Stimulated activated naive CD4-positive, alpha-beta T cell (primary cell): ENCODE measurements around the gene DNAJC2.
"Not testable (repeated sequence)": the region's sequence is repeated elsewhere in the genome, so short reads cannot be mapped to it uniquely, and the experiment has no call there.

Experiments used
- DNase-seq, 6 experiments: peaks; one replicate each; lab custom pipeline; 2025; lab: John Stamatoyannopoulos, UW

Gene DNAJC2

DNA sequence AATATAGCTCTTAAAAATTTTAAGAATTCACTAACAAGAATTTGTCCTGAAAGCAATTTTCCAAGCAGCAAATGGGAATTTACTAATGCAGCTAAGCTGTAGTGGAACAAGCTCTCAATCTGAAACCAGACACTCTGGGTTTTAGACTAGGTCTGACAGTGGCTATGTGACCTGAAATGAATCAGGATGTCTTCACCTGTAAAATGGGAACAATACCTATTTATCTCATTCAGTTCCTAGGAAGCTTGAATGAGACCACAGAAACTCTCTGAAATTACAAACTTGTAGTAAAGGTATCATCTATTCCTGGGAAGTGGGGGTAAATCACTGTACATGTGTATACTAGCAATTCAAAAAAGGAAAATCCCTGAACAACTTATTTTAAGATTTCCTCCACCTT is 1.2 kb downstream of the DNAJC2 start:
- no peak for DNase-seq

- peak in 1 of 6 experiments; percentile 2 for DNase-seq
These were observed 3.1 kb downstream of the DNAJC2 start for GRCh38 chr7:103341466-103341865.

- DNase-seq, result no peak
These were observed 5.7 kb downstream of the DNAJC2 start for GRCh38 chr7:103338864-103339263.

DNA sequence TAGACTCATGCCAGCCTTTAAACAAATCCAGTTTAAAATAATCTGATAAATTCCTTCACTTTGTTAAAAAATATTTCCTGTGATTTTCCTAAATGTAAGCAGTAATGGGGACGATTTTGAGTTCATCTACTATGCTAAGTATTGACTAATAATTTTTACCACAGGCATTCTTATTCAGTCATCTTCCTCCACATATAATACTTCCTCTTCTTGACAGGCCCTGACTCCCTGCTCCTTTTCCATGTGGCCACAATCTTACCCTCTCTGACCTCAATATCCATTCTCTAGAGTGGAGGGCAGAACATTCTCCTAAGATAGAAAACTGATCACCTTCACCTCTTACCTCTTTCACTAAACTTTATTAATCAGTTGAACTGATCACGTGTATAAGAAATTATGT is 7.8 kb downstream of the DNAJC2 start:
- no peak for DNase-seq

DNA sequence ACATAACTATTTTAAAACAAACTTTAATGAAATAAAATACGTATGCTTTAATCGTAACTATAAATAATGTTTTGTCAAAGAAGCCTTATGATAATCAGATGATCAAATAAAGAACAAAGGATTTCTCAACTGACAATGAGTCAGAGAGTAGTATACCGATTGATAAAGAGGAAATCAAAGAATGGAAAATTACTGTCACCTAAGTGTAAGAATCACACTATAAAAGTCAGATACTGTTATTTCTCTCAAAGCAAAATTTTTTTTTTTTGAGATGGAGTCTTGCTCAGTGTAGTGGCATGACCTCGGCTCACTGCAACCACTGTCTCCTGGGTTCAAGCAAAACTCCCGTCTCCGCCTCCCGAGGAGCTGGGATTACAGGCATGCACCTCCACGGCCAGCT is 18.8 kb downstream of the DNAJC2 start:
- no peak for DNase-seq

DNA sequence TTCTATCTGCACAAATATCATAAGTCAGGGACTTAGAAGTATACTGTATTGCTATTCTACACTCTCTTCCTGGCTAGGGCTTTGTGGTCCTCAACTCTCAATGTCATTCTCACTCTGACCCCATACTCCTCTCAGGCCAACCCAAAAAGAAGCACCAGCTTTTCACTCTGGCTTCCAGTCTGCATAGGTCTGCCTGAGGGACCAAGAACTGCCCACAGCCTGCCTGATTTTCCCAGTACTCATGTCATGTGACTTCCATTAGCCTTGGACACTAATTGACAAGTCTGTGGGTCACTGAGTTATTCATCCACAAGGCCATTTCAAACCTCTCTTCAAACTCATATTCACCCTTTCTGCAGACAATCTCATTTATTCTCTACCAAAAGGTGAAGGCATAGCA is 27.6 kb downstream of the DNAJC2 start:
- no peak for DNase-seq

GRCh38 chr7:103316380-103316941 is 28.1 kb downstream of the DNAJC2 start:
- DNase-seq, result no peak

DNA sequence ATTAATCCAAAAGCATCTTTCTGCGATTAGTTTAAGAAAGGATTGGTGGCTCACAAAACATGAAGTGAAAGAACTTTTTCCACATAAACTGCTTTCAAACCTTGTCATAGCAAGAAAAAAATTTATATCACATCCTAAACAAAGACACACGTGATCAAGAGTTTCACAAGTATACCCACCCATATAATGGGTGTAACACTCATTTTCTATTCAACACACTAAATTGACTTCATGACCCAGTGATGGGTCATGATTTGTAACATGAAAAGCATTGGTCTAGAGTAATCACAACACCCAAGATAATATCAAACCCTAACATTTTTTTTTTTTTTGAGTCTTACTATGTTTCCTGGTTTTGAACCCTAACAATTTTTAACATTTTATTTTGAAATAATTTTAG is 29.7 kb downstream of the DNAJC2 start:
- DNase-seq, result no peak

- no peak for DNase-seq
These were observed 36.9 kb downstream of the DNAJC2 start for GRCh38 chr7:103307503-103308231.

- no peak for DNase-seq
These were observed 43.1 kb downstream of the DNAJC2 start for GRCh38 chr7:103301441-103301840.

DNA sequence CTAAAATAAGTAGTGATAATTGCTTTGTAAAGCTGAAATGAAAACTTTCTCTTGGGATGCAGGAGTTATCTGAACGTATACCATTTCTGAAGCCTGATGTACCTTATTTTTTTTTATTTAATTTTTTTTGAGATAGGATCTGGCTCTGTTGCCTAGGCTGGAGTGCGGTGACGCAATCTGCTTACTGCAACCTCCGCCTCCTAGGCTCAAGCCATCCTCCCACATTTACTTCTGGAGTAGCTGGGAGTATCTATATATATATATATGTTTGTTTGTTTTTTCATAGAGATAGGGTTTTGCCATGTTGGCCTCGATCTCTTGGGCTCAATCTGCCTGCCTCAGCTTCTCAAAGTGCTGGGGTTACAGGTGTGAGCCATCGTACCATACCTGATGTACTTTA is 44.9 kb downstream of the DNAJC2 start:
- DNase-seq, result no peak

DNA sequence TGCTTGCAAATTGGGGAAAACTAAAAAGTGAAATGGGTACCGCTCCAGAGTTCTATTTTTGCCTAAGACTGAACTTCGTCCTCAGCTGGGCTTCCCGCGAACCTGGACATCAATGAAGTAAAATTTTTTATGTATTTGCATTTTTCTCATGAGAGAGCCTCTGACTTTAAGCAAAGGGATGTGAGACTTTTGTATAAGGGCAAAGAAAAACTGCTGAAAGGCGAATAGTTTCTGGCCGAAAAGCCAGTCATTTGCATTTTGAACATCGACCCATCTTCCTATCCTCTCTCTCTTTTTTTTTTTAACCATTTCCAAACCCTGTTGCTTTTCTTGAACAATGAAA is 46.8 kb downstream of the DNAJC2 start:
- no peak for DNase-seq

GRCh38 chr7:103296901-103297836 is 47.4 kb downstream of the DNAJC2 start, which contains the start of gene PMPCB:
TSS of gene PMPCB (plus strand) at chr7:103297435. CDS start at chr7:103297460, 25 bp downstream.
- DNase-seq, result peak; percentile 89 to 97 (median 93)

DNA sequence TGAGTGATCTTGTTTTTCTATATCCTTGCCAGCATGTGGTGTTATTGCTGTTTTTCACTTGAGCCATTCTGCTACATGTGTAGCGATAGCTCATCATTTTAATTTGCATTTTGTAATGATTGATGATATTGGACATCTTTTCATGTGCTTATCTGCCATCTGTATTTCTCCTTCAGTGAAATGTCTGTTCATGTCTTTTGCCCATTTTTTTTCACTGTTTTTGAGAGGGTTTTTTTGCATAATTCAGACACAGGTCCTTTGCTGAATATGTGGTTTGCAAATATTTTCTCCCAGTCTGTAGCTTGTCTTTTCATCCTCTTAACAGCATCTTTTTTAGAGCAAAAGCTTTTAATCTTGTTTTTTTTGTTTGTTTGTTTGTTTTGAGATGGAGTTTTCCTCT is 51.0 kb downstream of the DNAJC2 start:
- no peak for DNase-seq

DNA sequence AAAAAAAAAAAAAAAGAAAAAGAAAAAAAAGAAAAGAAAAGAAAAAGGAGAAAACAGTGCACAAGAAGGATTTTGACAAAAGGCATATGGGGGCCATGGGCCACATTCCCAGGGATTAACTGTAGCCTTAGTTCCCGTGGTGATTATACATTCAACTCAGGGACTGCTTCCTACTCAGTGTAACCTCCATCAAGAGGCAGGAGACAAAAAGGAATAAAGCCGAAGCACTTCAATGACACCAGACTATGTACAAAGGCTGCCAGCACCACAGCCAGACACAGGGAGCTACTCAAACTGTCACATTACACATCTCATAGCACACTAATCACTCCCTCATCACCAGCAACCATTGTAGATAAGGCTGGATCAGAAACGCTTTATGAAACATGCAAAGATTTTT is 52.4 kb downstream of the DNAJC2 start:
- no peak for DNase-seq

- DNase-seq, result peak in 1 of 6 experiments; percentile 9
These were observed 61.7 kb downstream of the DNAJC2 start for GRCh38 chr7:103282802-103283427.

DNA sequence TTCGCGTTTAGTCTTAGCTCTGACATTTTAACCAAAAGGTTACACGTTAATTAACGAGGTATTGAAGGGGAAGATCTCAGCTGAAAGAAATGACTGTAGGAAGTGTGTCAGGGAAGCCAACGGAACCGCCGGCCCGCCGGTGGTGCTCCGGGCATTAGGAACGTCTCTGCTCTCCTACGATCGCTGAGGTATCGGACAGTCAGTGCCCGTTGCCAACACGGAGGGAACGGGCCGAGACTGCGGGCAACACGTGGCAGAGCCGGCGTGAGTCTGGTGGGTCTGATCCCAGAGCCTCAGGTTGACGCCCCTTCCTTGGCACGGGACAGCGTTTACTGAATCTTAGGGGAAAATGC is 63.8 kb downstream of the DNAJC2 start:
- not testable (repeated sequence) for DNase-seq

GRCh38 chr7:103279963-103280802 is 64.4 kb downstream of the DNAJC2 start:
- DNase-seq, result peak; percentile 85 to 93 (median 92)

DNA sequence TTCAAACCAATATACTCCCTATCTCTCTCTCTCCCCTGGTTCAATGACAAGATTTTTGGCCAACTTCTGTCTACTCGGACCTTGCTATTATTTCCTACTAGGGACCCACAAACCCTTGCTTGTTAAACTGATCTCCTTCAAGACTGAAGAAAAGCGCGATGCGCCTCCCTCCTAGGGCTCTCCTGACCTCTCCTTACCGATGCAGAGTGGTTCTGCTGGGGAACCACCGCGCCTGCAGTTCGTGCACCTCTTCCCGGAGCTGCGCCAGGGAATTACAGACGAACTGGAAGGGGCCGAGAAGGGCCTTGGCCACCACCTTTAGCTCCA is 65.0 kb downstream of the DNAJC2 start:
- peak in 2 of 6 experiments; percentile 4 to 25 for DNase-seq

GRCh38 chr7:103278195-103278594 is 66.4 kb downstream of the DNAJC2 start:
- not testable (repeated sequence) for DNase-seq

- DNase-seq, result not testable (repeated sequence)
These were observed 69.7 kb downstream of the DNAJC2 start for GRCh38 chr7:103274867-103275266.

- DNase-seq, result not testable (repeated sequence)
These were observed 71.2 kb downstream of the DNAJC2 start for GRCh38 chr7:103273374-103273773.
